NCI-H460 (cell line): ENCODE results near the gene ZFPM1. TPM values are rescaled to one million over a fixed set of nuclear protein-coding genes. Genes with fewer than 3 reads are reported as not detected.

Source experiments
- DNase-seq: peaks from one replicate; pipeline ENCODE4 v3.0.0-alpha.2; 2016; ENCODE audit warnings: low read depth; ENCODE audit errors: extremely low read depth
- total RNA-seq: library from RNA; depleted of rRNA; stranded (reverse); fragments of >200 nt; shearing (Covaris generic); gene quantifications from 2 replicates; pipeline ENCODE4 v1.2.3, GENCODE V29; 2014

The ZFPM1 gene
- total RNA-seq, 1 experiment from 2014 or later = 0.67 TPM

DNA sequence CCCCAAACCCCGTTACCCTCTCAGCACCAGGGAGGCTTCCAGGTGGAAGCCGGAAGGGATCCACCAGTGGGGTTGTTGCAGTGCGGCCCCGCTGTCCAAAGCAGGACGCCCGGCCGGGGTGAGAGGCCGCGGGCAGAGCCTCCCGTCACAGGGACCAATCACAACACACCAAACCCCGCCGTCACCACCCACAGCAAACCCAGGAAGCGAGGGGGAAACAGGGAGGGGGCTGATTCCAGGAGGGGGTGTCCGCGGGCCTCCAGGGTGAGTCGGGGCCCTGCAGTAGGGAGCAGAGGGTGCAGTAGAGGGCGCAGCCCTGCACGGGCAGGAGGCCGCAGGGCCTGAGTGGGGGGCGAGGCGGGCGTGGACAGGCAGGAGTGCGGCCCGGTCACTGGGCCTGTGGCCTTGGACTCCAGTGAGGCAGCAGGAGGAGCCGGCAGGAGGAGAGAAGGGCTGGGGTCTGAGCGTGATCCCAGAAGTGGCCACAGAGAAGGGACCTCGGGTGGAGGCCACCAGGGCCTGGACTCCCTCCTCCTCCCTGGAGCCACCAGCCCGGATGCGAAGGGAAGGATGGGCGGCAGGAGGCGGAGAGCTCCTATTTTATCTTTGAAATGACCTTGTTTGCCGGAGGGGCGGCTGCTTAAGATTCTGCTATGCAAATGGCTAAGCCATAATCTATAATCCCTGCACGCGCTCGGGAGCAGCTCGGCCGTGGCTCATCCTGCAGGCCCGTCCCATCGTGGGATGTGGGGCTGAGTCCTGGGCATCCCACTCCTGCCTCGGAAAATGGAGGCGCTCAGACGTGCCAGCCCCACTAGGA is 41.5 kb downstream of the ZFPM1 start:
- no peak for DNase-seq

DNA sequence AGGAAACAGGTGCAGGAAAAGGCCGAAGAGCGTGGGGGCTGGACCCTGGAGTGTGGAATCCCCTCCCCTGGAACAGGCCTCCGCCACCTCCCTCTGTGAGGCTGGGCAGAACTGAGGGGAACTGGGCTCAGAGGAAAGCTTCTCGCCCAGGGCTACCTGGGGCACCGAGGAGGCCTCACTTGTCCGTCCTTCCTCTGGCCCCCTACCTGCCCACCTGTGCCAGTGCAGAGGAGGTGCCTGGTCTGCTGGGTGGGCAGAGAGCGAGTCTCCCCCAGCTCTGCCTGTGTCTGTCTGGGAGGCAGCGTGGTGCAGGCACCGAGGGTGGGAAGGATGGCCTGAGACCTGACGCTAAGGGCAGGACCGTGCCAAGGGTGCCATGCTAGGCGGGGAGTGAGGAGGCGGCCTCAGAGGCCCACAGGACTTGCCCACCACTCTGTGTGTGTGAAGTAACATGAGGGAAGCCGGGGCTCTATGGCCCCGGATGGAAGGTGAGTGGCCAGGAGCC is 42.2 kb downstream of the ZFPM1 start:
- DNase-seq = no peak

DNA sequence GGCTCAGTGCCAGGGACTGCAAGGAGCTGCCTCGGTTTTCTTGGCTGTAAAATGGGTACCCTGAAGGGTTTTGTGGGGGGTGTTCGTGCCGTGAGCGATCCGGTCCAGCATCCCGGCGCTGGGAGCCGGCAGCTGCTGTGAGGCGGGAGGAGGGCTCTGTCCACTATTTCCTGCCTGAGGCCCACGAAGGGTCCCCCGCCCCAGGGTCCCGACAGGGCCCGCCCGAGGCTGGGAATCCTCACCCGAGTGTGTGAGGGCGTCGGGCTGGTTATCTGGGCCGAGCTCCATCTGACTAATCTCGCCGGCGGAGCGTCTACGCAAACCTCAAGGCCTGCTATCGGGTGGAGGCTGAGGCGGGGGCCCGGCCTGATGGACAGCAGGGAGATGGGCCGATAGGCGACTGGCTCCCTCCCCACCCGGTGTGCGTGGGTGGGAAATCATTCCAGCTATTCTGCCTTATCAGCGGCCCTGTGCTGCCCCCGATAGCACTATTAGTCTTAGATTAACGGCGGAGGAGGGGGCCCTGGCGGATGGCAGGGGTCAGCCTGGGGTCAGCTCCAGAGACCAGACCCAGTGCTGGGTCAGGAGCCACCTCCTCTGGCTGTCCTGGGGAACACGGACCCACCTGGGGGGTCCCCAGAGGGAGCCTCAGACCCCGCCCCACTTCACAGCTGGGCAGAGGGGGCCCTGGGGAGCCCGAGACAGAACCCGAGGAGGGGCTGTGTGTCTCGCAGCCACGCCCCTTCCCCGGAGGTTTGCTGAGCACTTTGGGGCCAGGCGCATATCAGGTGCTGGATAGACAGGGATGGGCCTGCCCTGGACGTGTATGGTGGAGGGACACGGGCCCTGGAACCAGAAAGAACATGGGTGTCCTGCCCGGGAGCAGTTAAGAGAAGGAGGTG is 44.7 kb downstream of the ZFPM1 start:
- no peak for DNase-seq

- no peak for DNase-seq
Observed at GRCh38 chr16:88498576-88499208, 45.6 kb downstream of the ZFPM1 start.

DNA sequence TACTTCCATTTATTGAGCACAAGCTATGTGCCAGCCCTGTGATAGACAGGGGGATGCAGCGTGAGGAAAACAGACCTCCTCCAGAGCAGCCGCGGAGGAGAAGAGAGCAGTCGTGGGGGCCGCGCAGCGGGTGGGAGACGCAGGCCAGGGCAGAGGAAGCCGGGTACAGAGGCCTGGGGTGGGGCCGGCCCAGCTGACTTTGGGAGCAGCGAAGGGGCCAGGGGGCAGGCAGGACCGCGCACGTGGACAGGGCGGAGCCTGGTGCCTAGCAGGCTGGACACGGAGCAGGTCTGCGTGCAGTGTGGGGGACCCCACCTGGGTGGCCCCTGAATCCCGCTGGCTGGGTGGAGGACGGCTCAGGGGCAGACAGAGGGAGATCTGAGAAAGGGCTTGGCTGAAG is 46.2 kb downstream of the ZFPM1 start:
- DNase-seq = no peak

DNA sequence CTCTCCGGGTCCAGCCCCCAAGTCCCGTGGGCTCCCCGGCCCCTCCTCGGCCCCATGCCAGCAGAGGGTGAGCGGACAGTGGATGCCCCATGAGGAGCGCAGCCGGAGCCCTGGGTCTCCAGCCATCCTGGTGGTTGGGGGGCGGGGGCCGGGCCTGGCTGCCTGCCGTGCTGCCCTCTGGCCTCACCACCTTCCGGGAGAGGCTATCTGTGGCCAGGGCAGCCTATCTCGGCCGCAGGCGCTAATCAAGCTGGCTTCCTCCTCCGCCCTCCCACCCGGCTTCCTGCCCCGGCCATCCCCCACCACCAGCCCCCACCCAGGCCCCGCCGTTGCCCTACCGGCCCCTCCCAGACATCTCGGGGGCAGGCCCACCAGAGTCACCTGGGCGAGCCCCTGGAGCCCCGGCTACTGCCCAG is 46.8 kb downstream of the ZFPM1 start:
- DNase-seq = no peak

GRCh38 chr16:88500255-88500661 is 47.2 kb downstream of the ZFPM1 start:
- DNase-seq = no peak

GRCh38 chr16:88502371-88502770 is 49.3 kb downstream of the ZFPM1 start:
- DNase-seq = no peak

- DNase-seq = no peak
Observed at GRCh38 chr16:88502776-88503280, 49.7 kb downstream of the ZFPM1 start.

GRCh38 chr16:88503374-88503770 is 50.3 kb downstream of the ZFPM1 start:
- no peak for DNase-seq

GRCh38 chr16:88503771-88504488 is 50.9 kb downstream of the ZFPM1 start:
- DNase-seq = no peak

DNA sequence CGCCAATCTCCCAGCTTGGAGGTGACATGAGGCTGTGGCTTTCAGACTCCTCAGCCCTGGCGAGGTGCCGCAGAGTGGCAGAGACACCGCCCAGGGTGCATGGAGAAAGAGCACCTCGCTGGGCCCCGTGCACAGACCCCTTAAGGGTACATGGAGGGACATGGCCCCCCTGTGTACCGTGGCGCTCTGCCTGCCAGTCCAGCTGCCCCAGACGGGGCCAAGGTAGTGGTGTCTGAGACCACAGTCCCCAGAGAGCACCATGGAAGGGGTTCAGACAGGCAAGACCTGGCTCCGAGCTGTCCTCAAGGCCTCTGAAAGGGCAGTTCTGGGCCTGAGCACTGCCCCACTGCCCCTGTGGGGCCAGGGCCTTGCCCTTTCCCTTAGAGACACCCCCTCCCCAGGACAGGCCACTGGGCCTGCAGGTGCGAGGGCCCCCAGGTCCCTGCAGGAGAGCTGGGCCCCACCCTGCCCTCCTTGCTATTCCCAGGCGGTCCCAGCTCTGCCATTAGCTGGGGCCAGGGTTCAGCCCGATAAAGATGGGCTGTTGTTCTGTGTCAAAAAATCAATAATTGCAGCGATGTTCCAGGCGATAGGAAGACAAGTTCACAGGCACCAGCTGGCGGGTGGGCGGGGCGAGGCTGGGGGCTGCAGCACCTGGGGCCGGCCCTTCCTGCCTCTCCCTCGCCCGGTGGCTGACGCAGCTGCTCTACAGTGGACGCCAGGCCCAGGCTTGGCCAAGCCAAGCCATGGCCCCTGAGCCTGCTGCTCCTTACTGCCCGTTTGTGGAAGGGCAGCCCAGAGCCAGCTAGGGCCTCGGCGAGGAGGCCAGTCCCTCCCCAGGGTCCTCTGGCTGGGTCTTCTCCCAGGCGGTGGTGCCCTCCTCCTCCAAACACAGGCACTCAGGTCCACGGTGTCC is 51.7 kb downstream of the ZFPM1 start:
- DNase-seq = no peak

GRCh38 chr16:88505405-88506082 is 52.5 kb downstream of the ZFPM1 start:
- DNase-seq = peak; percentile 11

DNA sequence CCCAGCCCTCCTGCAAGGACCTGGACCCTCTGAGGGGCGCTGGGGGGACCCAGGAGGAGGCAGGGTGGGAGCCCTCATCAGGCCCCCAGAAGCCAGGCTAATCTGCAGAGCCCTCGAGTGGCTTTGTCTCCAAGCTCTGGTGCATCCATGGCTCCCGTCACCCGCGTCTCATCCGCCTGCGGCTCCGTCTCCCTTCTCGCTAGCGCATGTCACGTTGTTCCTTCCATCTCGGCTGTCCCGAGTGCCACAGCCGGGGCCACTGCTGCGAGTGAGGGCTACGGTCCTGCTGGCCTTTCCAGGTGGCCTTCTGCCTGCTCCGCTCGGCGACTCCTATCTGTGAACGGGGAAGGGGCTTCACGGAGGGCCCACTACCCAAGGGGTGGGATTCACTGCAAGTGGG is 53.6 kb downstream of the ZFPM1 start:
- DNase-seq = no peak

- DNase-seq = no peak
Observed at GRCh38 chr16:88507231-88507743, 54.2 kb downstream of the ZFPM1 start.

- no peak for DNase-seq
Observed at GRCh38 chr16:88508376-88508867, 55.3 kb downstream of the ZFPM1 start.

DNA sequence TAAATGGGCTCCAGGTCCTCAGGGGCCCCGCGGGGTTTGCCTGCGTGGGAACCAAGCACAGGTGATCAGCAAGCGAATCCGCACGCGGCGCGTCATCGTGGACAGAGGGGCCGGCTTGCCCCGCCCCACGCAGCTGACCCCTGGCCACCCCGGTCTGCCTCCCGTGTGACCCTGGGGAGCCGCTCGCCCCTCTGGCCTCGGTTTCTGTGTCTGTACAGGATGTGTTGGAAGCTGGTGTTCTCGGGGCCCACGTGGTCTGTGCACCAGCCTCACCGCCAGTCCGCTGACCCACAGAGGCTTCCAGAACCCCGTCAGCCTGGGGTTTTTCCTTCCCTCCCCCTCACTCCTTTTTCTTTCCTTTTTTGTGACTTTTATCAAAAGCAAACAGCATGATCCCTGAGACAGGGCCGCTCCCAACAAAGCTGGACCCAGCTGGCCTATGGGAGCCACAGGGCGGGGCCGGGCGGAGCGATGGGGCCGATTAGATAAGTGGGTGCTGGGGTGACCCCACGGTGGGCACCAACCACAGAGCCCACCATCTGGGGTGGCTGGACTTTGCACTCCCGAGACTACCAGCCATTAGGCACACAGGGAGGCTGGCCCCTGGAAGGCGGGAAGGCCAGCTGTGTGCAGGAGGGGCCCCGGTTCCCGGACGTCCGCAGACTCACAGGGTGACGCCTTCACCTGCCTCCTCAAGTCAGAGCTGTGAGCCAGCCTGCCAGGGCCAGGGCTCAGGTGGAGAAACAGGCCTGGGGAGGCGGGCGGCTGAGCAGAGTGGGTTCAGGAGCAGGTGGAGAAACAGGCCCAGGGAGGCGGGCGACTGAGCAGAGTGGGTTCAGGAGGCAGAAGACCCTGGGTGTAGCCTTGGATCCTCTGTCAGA is 56.0 kb downstream of the ZFPM1 start:
- no peak for DNase-seq
